Urothelium cell line (cell line): ENCODE data around the gene FERMT2.

Experiments
- DNase-seq: peaks from one replicate; pipeline ENCODE4 v3.0.0; 2011; ENCODE audit warnings: low spot score, mixed read lengths
- FAIRE-seq: peaks from 2 replicates; lab custom pipeline; 2011; peaks lifted over from hg19 to GRCh38; lab: Jason Lieb, UNC

The FERMT2 gene

GRCh38 chr14:52835122-52835903, 115.5 kb downstream of the FERMT2 start:
- FAIRE-seq = peak; percentile 88

GRCh38 chr14:52834440-52834842, 116.4 kb downstream of the FERMT2 start:
- DNase-seq (peak; percentile 56), FAIRE-seq (peak; percentile 74)

More at GRCh38 chr14:52835122-52835903, 115.5 kb downstream of the FERMT2 start:
- peak; percentile 93 for DNase-seq

- no peak for FAIRE-seq
- no peak for DNase-seq
These were observed 117.0 kb downstream of the FERMT2 start for GRCh38 chr14:52833891-52834290.

GRCh38 chr14:52829527-52830185, 121.2 kb downstream of the FERMT2 start:
- FAIRE-seq (no peak), DNase-seq (no peak)

GRCh38 chr14:52827426-52827825, 123.4 kb downstream of the FERMT2 start:
- DNase-seq = no peak
- FAIRE-seq = no peak

- FAIRE-seq = no peak
- DNase-seq = no peak
These were observed 125.8 kb downstream of the FERMT2 start for GRCh38 chr14:52825085-52825484.

GRCh38 chr14:52824462-52824861, 126.4 kb downstream of the FERMT2 start:
- no peak for DNase-seq
- no peak for FAIRE-seq

- FAIRE-seq (peak; percentile 73), DNase-seq (no peak)
These were observed 129.0 kb downstream of the FERMT2 start for GRCh38 chr14:52821805-52822250.

GRCh38 chr14:52808101-52808500, 142.7 kb downstream of the FERMT2 start:
- no peak for DNase-seq
- FAIRE-seq = no peak
